Activated CD8-positive, alpha-beta memory T cell treated with anti-CD3 and anti-CD28 coated beads for 1 hour (primary cell): ENCODE data around the gene SSTR3.
"Not testable (repeated sequence)": the region's sequence is repeated elsewhere in the genome, so short reads cannot be mapped to it uniquely, and the experiment has no call there.

Experiments used
- DNase-seq, 2 donors: peaks; one replicate each; pipeline ENCODE4 v3.0.0-alpha.2; 2020; ENCODE audit warnings: low read depth in 1 of 2; ENCODE audit errors: extremely low read depth in 1 of 2

The SSTR3 gene

DNA sequence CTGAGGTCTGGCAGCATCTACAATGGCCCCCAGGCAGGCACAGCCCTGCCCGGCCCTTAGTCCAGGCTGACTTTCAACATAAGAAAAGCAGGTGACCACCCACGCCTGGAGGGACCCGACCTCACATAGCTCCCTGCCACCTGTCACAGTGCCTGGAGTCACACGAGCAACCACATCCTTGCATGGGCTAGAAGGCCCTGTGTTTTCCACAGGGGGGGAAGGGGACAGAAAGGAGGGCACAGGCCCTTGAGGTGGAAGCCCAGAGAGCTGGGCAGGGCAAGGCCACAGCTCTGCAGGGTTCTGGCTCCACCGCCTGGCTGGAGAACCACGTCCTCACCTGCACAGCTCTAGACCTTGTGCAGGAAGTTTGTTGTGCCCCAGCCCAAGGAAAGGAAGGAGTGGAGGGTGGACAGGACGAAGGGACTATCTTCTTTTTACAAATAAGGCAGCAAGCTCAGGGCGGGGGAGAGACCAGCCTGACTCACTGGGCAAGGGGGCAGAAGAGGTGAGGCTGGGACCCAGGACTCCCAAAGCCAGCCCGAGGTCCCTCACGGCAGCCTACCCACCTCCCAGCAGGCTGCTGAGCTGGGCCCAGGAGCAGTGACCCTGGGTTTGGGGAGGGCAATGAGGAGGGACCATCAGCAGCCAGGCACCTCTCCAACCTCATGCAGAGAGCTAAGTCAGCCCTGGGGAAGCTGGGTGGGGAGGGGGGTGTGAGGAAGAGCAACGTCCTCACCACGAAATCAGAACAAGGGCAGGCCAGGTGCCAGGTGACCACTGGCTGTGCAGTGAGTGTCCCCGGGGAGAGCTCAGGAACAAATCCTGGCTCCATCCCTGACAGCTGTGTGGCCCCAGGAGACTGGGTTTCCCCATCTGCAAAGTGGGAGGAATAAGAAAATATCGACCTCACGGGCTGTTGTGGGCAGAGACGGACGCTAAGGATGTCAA, 28.6 kb downstream of the SSTR3 start:
- DNase-seq, result no peak

- DNase-seq, result no peak
Measured at GRCh38 chr22:37182949-37183245, 29.4 kb downstream of the SSTR3 start.

DNA sequence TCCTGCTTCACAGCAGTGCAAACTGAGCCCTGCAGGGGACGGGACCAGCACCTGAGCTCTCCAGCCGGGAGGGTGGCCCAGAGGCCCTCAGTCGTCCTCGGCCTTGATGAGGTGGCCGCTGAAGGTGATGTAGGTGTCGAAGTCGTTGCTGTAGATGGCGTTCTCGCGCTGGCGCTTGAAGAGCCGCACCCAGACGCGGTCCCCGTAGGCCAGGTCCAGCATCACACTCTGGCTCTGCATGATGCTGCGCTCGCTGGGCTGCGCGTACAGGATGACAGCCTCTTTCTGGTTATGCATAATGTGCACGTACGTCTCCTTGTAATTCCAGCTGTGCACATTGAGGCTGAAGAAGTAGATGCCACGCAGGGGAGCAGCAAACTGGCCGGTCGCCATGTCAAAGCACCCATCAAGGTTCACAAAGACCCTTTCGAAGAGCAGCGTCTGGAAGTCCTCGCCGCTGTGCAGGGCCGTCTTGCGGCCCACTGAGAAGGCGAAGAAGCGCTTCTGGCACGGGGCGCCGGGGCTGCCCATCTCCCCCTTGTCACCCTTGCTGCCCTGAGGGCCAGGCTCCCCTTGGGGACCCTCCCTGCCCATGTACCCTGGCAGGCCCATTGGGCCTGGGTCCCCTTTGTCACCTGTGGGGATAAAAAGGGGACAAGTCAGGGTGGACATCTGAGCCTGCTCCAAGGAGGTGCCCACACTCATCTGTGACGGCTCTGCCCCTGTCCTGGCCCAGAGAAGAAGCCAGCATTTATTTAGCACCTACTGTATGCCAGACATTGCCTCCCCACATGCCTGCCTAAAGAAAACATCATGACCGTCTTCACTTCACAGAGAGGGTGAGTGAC, 30.0 kb downstream of the SSTR3 start:
- no peak for DNase-seq

DNA sequence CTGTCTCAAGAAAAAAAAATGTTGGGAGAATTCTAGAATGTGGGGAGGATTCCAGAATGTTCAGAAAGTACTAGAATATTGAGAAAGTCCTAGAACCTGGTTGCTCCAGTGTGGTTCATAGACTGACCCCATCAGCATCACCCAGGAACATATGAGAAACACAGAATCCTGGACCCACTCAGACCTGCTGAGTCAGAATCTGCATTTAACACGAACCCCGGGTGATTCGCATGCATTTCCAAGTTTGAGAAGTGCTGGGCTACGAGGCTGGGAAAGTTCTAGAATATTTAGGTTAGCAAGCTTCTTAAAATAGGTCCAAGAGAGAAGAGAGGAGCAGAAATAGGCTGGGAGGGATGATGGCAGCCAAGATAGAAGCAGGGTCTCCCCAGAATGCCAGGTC, 30.6 kb downstream of the SSTR3 start:
- no peak for DNase-seq

GRCh38 chr22:37180531-37181231, 31.6 kb downstream of the SSTR3 start:
- no peak for DNase-seq

DNA sequence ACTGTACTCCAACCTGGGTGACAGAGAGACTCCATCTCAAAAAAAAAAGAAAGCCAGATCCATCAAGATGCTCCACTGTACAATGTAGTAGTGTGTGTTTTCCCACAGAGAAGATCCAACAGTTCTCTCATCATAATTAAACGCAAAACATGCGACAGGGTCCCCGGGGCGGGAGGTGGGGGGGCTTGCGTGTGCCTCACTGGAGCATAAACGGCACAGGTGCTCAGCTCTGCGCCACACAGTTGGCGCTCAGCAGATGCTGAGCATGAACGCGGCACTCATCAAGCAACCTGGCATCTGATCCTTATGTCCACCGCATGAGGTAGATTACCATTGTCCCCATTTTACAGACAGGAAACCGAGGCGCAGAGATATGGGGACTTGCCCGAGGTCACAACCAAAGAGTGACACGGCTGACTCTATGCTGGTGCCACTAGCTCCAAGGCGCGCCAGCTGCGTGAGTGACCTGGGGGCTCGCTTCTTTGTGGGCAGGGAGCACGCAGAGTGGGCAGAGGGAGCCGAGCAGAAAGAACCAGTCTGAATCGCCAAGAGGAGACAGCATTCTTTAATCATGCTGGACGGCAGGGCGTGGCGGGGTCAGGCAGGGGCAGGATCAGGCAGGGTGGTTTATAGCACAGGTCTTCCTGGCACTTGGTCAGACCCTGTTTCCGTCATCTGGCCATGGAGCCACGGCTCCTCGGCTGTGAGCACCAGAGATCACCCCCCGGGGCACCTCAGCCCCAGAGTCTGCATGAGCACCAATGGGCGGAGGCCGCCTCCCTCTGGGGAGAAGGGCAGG, 32.5 kb downstream of the SSTR3 start:
- DNase-seq, result no peak

DNA sequence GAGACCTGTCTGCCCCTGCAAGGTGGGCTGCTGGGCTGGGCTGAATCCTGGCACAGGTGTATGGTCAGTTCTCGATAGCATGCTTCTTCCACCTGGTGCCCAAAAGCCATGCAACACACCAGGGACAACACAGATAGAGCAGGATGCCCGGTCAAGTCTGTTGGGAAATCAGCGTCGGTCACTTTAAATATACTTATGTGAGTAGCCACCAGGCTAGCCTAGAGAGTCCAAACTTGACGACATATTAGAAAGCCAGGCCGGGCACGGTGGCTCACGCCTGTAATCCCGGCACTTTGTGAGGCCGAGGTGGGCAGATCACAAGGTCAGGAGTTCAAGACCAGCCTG, 33.2 kb downstream of the SSTR3 start:
- no peak for DNase-seq

GRCh38 chr22:37178350-37179125, 33.7 kb downstream of the SSTR3 start:
- no peak for DNase-seq

DNA sequence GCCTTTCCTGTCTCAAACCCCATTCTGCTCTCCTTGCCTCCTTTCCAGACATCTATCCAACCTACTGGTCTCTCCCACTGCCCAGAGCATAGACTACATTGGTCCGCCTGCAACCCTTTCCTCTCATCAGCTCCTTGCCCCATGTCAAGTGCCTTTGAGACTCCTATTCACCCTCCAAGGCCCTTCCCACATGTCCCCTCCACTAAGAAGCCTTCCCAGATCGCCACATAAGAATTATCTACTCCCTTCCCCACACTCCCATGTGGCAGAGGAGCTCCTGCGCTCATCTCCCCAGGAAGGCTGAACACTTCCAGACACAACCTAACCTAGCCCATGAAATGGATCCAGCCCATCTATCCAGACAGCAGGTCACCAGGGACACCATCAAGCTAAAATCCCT, 34.5 kb downstream of the SSTR3 start:
- DNase-seq, result no peak

- DNase-seq, result no peak
Measured at GRCh38 chr22:37177221-37177620, 35.1 kb downstream of the SSTR3 start.

DNA sequence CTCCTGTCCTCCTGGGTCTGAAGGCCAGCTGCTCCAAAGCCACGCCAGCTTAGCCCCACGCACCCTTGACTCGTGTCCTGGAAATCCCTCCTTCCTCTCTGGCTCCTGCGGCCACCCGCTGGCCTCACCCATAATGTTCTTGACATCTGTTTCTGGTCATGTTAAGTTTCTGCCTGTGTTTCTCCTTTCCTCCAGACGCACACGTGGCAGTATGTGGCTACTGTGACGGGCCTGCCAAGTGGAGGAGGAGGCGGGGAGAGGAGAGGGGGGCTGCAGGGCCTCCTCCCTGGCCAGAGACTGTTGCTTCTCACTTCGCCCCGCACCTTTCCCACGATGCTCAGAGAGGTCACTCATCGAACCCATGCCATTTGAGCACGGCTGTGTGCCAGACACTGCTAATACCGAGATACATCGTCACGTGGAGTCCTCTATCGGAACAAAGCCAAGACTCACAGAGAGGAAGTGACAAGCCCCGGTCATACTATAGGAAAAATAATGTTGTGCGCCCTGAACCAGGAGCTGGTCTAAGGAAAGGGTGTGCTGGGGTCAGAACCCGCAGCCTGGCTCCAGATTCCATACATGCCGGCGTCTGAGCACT, 35.7 kb downstream of the SSTR3 start:
- DNase-seq, result no peak

- DNase-seq, result no peak
Measured at GRCh38 chr22:37175414-37176281, 36.6 kb downstream of the SSTR3 start.

GRCh38 chr22:37174964-37175363, 37.3 kb downstream of the SSTR3 start:
- no peak for DNase-seq

- no peak for DNase-seq
Measured at GRCh38 chr22:37173709-37174108, 38.6 kb downstream of the SSTR3 start.

- DNase-seq, result no peak
Measured at GRCh38 chr22:37172266-37173245, 39.7 kb downstream of the SSTR3 start.

GRCh38 chr22:37171662-37172061, 40.6 kb downstream of the SSTR3 start:
- DNase-seq, result no peak

GRCh38 chr22:37170689-37171405, 41.4 kb downstream of the SSTR3 start:
- not testable (repeated sequence) for DNase-seq
